ENCODE data around the gene MAP4K2. TPM values are rescaled to one million over a fixed set of nuclear protein-coding genes. Genes with fewer than 3 reads are reported as not detected.

Gene MAP4K2
- total and polyA plus RNA-seq, 2 of the 13 experiments (the other 11 are each of a cell fraction or from before 2014, with no cell fraction given), result 8.3 to 17.6 TPM

GRCh38 chr11:64784813-64785581 is 18.0 kb downstream of the MAP4K2 start:
- Histone ChIP-seq H3K27me3 (ENCODE audit: control insufficient read depth in 1 of 2, insufficient read depth in 2 of 2, low read length in 2 of 2) (no peaks in the 10 kb centered on the region), H3K4me3 (replicated peaks in 1 of 3; ENCODE audit: insufficient read depth in 1 of 3, low read depth in 2 of 3, low read length in 3 of 3) (no peak overlapping the region), H3K79me2 (ENCODE audit: insufficient read depth, low read length) (no peaks in the 10 kb centered on the region), H3K9me3 (ENCODE audit: low read length) (no peaks in the 10 kb centered on the region), H3K4me1 (ENCODE audit: insufficient read depth, low read length) (no peaks in the 10 kb centered on the region), H3K9ac (ENCODE audit: insufficient read depth, low read depth, low read length) (no peak overlapping the region), H3K36me3 (replicated peaks in 1 of 2; ENCODE audit: control insufficient read depth in 1 of 2, insufficient read depth in 2 of 2, low read length in 2 of 2) (no peaks in the 10 kb centered on the region), H3K27ac (ENCODE audit: extremely low read length, insufficient read depth, low read length) (no peak overlapping the region), H3K4me2 (ENCODE audit: low read depth, low read length) (no peak overlapping the region), H2AFZ (ENCODE audit: low read length) (no peak overlapping the region), H4K20me1 (ENCODE audit: insufficient read depth, low read length) (no peaks in the 10 kb centered on the region)
- WGBS (ENCODE audit: low lambda C conversion rate), result 95% methylated on average over 12 of the region's 12 CpGs
- in situ Hi-C loops (cut with HindIII; ENCODE audit: extremely low pct_ligation_motif_present, low pct_unique_long_range_greater_than_20kb), result loop anchor here (5.0 kb wide), 1 partner anchor 107 kb away; no protein-coding TSS in a partner anchor
- ChIA-PET POLR2A (no interaction called here), CTCF (ENCODE audit: low intra/inter-chr PET ratio, low total read pairs) (no interaction called here)
- intact Hi-C loops (cut with micrococcal nuclease; ENCODE audit: unreplicated experiment), result loop anchor here (10.0 kb wide), 1 partner anchor 60 kb away; the partner anchor contains the start of gene CDC42BPG
- DNase-seq (ENCODE audit: low spot score) (no peak), ATAC-seq (no peak), FAIRE-seq (no peak)
- TF ChIP-seq SYNCRIP (IDR thresholded peaks at IDR 0.05; ENCODE audit: insufficient read depth, low read depth, low read length) (no peak), HNRNPK (IDR thresholded peaks at IDR 0.05; ENCODE audit: low read depth, low read length, poor library complexity, severe bottlenecking) (no peak), AHR (CRISPR knock-in tag; IDR thresholded peaks at IDR 0.05) (no peak), ERF (CRISPR knock-in tag; IDR thresholded peaks at IDR 0.05) (no peak), KAT7 (CRISPR knock-in tag; IDR thresholded peaks at IDR 0.05; ENCODE audit: borderline replicate concordance) (no peak), POLR2AphosphoS2 (IDR thresholded peaks at IDR 0.05; ENCODE audit: low read depth, low read length) (no peak), SRF (IDR thresholded peaks at IDR 0.05; ENCODE audit: low read depth, low read length) (no peak), GZF1 (CRISPR knock-in tag; IDR thresholded peaks at IDR 0.05) (no peak), SP2 (CRISPR knock-in tag; IDR thresholded peaks at IDR 0.05) (no peak), SOX6 (IDR thresholded peaks at IDR 0.05) (no peak), SOX6 (CRISPR knock-in tag; IDR thresholded peaks at IDR 0.05) (no peak), ZNF709 (CRISPR knock-in tag; IDR thresholded peaks at IDR 0.05) (no peak), SIX1 (CRISPR knock-in tag; IDR thresholded peaks at IDR 0.05; ENCODE audit: borderline replicate concordance) (no peak), ZNF350 (CRISPR knock-in tag; IDR thresholded peaks at IDR 0.05; ENCODE audit: borderline replicate concordance, low read depth) (no peak), ETV6 (CRISPR knock-in tag; conservative IDR thresholded peaks at IDR 0.05) (no peak), MYC (CRISPR knock-in tag; IDR thresholded peaks at IDR 0.05; ENCODE audit: borderline replicate concordance) (no peak), ZNF652 (CRISPR knock-in tag; IDR thresholded peaks at IDR 0.05; ENCODE audit: borderline replicate concordance, low read depth) (no peak), SUZ12 (IDR thresholded peaks at IDR 0.05; ENCODE audit: low read depth, low read length) (no peak)
- TF ChIP-seq, protein P1, sequence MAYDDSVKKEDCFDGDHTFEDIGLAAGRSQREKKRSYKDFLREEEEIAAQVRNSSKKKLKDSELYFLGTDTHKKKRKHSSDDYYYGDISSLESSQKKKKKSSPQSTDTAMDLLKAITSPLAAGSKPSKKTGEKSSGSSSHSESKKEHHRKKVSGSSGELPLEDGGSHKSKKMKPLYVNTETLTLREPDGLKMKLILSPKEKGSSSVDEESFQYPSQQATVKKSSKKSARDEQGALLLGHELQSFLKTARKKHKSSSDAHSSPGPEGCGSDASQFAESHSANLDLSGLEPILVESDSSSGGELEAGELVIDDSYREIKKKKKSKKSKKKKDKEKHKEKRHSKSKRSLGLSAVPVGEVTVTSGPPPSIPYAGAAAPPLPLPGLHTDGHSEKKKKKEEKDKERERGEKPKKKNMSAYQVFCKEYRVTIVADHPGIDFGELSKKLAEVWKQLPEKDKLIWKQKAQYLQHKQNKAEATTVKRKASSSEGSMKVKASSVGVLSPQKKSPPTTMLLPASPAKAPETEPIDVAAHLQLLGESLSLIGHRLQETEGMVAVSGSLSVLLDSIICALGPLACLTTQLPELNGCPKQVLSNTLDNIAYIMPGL (CRISPR knock-in tag; IDR thresholded peaks at IDR 0.05; ENCODE audit: borderline replicate concordance in 1 of 2, low read depth in 1 of 2), result no peak
- BruUV-seq (replicated peaks), result no TSS peak
